Measurements from ENCODE around the gene SEPHS2. TPM values are rescaled to one million over a fixed set of nuclear protein-coding genes. Genes with fewer than 3 reads are reported as not detected.
A peak's percentile ranks its signal among the peaks of the same experiment; 100 is the strongest.

SEPHS2 gene
- total and polyA plus RNA-seq, 2 donors from 2014 or later = 82.3 to 137 TPM

- intact Hi-C loops (cut with DNase I) = no loop called here
Observed at GRCh38 chr16:30416624-30417528, 28.8 kb downstream of the SEPHS2 start.

DNA sequence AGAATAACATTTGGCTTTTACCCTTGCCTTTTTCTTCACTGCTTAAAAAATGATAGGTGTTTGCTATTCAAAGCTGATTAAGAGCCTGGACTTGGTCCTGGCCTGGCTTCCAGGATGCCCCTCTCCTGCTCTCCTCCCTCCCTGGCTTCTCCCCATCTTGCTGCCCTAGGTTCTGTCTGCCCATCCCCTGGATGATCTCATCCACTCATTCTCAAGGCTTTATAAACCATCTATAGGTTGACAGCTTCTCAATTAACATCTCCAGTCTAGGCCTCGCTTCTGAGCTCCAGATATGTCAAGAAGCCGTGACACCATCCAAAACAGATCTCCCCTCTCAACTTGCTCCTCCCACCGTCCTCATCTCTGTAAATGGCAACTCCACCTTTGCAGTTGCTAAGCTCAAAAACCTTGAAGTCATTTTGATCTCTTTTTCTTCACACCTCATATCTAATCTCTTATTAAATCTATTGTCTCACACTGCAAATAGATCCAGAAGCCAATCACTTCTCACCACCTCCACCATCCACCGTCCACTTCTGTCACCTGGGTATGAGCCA is 29.5 kb downstream of the SEPHS2 start:
- intact Hi-C loops (cut with DNase I) = no loop called here
- no peak overlapping the region for H3K27ac ChIP-seq (ENCODE audit: low read depth in 2 of 2, low read length in 2 of 2)
- peaks cover 0 to 25% (median 7%) of the 10 kb centered on the region in 3 donors for H3K4me1 ChIP-seq (ENCODE audit: control insufficient read depth in 2 of 3, insufficient read depth in 2 of 3, low read depth in 1 of 3, low read length in 3 of 3)
- H3K27me3 ChIP-seq (ENCODE audit: control insufficient read depth, insufficient read depth, low read length) = no peaks in the 10 kb centered on the region
- H3K9me3 ChIP-seq (ENCODE audit: control insufficient read depth in 2 of 3, insufficient read depth in 1 of 3, low read length in 3 of 3) = no peaks in the 10 kb centered on the region
- DNase-seq = no peak
- peaks cover 0 to 5% (median 4%) of the 10 kb centered on the region in 3 donors for H3K36me3 ChIP-seq (ENCODE audit: control insufficient read depth in 2 of 3, insufficient read depth in 3 of 3, low read length in 3 of 3)
- H3K4me3 ChIP-seq (ENCODE audit: low read length in 3 of 3) = no peak overlapping the region
- H3K9ac ChIP-seq (ENCODE audit: low read length in 3 of 3) = no peak overlapping the region
- FAIRE-seq = no peak
- no peak for TF ChIP-seq CTCF (IDR thresholded peaks at IDR 0.05; ENCODE audit: borderline replicate concordance, extremely low read depth, insufficient read depth)

More at GRCh38 chr16:30416624-30417528, 28.8 kb downstream of the SEPHS2 start:
- peaks cover 0 to 19% (median 7%) of the 10 kb centered on the region in 3 donors for H3K4me1 ChIP-seq (ENCODE audit: control insufficient read depth in 2 of 3, insufficient read depth in 2 of 3, low read depth in 1 of 3, low read length in 3 of 3)
- no peak for FAIRE-seq
- DNase-seq = no peak
- H3K27ac ChIP-seq (ENCODE audit: low read depth in 2 of 2, low read length in 2 of 2) = peak overlapping the region; percentile 78 to 86
- no peak for TF ChIP-seq CTCF (IDR thresholded peaks at IDR 0.05; ENCODE audit: borderline replicate concordance, extremely low read depth, insufficient read depth)
- peak overlapping the region in 1 of 3 donors; percentile 8 for H3K9ac ChIP-seq (ENCODE audit: low read length in 3 of 3)
- peaks cover 0 to 4% (median 4%) of the 10 kb centered on the region in 3 donors for H3K36me3 ChIP-seq (ENCODE audit: control insufficient read depth in 2 of 3, insufficient read depth in 3 of 3, low read length in 3 of 3)
- H3K9me3 ChIP-seq (ENCODE audit: control insufficient read depth in 2 of 3, insufficient read depth in 1 of 3, low read length in 3 of 3) = no peaks in the 10 kb centered on the region
- no peaks in the 10 kb centered on the region for H3K27me3 ChIP-seq (ENCODE audit: control insufficient read depth, insufficient read depth, low read length)
- peak overlapping the region in 2 of 3 donors; percentile 49 to 69 for H3K4me3 ChIP-seq (ENCODE audit: low read length in 3 of 3)

DNA sequence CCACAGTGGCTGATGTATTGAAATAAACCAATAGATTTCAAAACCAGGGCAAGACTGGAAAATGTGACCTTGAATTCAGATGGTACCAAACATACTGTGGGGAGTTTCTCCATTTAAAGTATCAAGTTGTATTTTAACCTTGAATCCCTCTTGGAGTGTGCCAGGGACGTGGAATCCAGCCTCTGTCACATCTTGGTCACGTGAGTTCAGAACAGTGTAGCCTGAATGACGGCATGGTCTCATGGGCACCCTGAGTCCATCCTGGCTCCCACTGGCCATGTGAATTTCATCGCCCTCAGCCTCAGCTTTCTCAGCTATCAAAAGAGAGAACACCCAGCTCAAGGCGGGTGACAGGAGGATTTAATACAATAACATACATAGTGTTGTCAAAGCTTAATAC is 31.5 kb downstream of the SEPHS2 start:
- peaks cover 0 to 5% (median 4%) of the 10 kb centered on the region in 3 donors for H3K36me3 ChIP-seq (ENCODE audit: control insufficient read depth in 2 of 3, insufficient read depth in 3 of 3, low read length in 3 of 3)
- intact Hi-C loops (cut with DNase I) = no loop called here
- no peaks in the 10 kb centered on the region for H3K9me3 ChIP-seq (ENCODE audit: control insufficient read depth in 2 of 3, insufficient read depth in 1 of 3, low read length in 3 of 3)
- TF ChIP-seq CTCF (IDR thresholded peaks at IDR 0.05; ENCODE audit: borderline replicate concordance, extremely low read depth, insufficient read depth) = no peak
- no peaks in the 10 kb centered on the region for H3K27me3 ChIP-seq (ENCODE audit: control insufficient read depth, insufficient read depth, low read length)
- no peak overlapping the region for H3K4me3 ChIP-seq (ENCODE audit: low read length in 3 of 3)
- peak overlapping the region in 1 of 3 donors; percentile 80 for H3K9ac ChIP-seq (ENCODE audit: low read length in 3 of 3)
- H3K27ac ChIP-seq (ENCODE audit: low read depth in 2 of 2, low read length in 2 of 2) = peak overlapping the region; percentile 78 to 92
- DNase-seq (peak in 1 of 5 donors; percentile 35), FAIRE-seq (no peak)
- peaks cover 0 to 25% (median 9%) of the 10 kb centered on the region in 3 donors for H3K4me1 ChIP-seq (ENCODE audit: control insufficient read depth in 2 of 3, insufficient read depth in 2 of 3, low read depth in 1 of 3, low read length in 3 of 3)

Measured in kidney (tissue), 14 donors.